ENCODE measurements around the gene MTRR.

DNA sequence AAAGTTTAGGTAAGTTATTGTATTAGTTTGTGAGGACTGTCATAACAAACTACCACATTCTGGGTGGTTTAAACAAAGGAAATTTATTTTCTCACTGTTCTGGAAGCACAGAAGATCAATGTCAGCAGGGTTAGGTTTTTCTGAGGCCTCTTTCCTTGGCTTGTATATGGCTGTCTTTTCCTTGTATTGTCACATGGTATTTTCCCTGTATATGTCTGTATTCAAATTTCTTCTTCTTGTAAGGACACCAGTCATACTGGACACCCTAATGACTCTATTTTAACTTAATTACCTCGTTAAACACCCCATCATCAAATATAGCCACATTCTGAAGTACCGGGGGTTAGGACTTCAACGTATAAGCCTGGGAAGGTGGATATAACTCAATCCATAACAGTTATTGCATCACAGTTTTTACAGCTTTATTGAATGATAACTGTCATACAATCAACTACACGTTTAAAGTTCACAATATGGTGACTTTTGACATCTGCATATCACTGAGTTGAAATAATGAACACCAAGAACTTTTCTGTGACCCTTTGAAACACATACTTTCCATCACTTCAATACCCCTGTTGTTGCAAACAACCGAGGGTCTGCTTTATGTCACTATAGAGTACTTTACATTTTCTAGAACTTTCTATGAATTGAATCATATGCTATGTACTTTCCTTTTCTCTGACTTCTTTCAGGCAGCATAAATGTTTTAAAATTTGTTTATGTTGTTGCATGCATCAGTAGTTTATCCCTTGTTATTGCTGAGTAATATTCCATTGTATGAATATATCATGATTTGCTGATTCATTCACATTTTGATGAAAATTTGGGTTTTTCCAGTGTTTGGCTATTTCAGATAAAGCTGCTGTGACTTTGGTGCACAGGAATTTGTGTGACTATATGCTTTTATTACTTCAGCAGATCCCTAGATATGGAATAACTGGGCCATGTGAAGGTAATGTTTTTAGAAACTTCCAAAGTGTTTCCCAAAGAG, 48.5 kb downstream of the MTRR start:
- TF ChIP-seq, protein P1, sequence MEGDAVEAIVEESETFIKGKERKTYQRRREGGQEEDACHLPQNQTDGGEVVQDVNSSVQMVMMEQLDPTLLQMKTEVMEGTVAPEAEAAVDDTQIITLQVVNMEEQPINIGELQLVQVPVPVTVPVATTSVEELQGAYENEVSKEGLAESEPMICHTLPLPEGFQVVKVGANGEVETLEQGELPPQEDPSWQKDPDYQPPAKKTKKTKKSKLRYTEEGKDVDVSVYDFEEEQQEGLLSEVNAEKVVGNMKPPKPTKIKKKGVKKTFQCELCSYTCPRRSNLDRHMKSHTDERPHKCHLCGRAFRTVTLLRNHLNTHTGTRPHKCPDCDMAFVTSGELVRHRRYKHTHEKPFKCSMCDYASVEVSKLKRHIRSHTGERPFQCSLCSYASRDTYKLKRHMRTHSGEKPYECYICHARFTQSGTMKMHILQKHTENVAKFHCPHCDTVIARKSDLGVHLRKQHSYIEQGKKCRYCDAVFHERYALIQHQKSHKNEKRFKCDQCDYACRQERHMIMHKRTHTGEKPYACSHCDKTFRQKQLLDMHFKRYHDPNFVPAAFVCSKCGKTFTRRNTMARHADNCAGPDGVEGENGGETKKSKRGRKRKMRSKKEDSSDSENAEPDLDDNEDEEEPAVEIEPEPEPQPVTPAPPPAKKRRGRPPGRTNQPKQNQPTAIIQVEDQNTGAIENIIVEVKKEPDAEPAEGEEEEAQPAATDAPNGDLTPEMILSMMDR (conservative IDR thresholded peaks at IDR 0.05; ENCODE audit: low read depth, low read length): no peak
- TF ChIP-seq EZH2 (IDR thresholded peaks at IDR 0.05; ENCODE audit: borderline replicate concordance, low read depth, low read length, poor library complexity, severe bottlenecking): no peak
